Measurements from ENCODE around the gene CAV1. TPM values are rescaled to one million over a fixed set of nuclear protein-coding genes. Genes with fewer than 3 reads are reported as not detected.

The CAV1 gene
- total and polyA plus RNA-seq, 2 of the 13 experiments (the other 11 are each of a cell fraction or from before 2014, with no cell fraction given): 0.40 TPM; not detected in 1

DNA sequence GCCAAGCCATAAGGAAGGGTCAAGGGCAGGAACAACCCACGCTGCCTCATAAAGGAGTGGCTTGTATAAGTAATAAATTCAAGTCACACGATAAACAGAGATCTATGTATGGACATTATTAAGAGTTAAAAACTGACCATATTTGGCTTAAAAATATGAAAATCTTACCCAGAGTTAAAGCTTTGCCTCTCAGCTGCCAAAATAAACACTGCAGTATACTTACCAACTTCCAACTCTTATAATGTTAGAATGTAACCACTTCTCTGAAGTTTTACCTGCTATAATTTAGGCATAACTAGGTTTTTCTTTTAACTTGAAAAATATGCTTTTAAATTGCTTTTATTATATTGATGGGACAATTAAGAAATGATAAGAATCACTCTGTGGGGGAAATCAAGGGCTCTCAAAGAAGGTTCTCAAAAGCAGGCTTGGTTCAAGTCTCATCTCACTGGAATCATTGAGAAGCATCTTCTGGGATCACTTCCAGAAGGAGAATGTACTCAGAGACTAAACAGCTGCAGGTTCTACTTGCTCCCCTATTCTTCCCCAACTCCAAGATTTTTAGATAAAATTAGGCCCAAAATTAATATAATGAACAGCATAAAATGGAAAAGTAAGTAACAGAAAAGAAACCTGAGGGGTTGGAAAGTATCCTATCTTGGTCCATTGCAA, 41.4 kb upstream of the CAV1 start:
- no peak overlapping the region for H3K27ac ChIP-seq (ENCODE audit: extremely low read length, insufficient read depth, low read length)
- no TSS peak for BruUV-seq (replicated peaks)
- ChIA-PET CTCF (ENCODE audit: low intra/inter-chr PET ratio, low total read pairs) (no interaction called here), POLR2A (no interaction called here)
- H4K20me1 ChIP-seq (ENCODE audit: insufficient read depth, low read length): no peaks in the 10 kb centered on the region
- 48% methylated on average over 2 of the region's 2 CpGs for WGBS (ENCODE audit: low lambda C conversion rate)
- in situ Hi-C loops (cut with HindIII; ENCODE audit: extremely low pct_ligation_motif_present, low pct_unique_long_range_greater_than_20kb): no loop called here
- no peaks in the 10 kb centered on the region for H3K79me2 ChIP-seq (ENCODE audit: insufficient read depth, low read length)
- H3K4me1 ChIP-seq (ENCODE audit: insufficient read depth, low read length): no peaks in the 10 kb centered on the region
- H3K4me3 ChIP-seq (replicated peaks in 1 of 3; ENCODE audit: insufficient read depth in 1 of 3, low read depth in 2 of 3, low read length in 3 of 3): no peak overlapping the region
- H3K27me3 ChIP-seq (ENCODE audit: control insufficient read depth in 1 of 2, insufficient read depth in 2 of 2, low read length in 2 of 2): no peaks in the 10 kb centered on the region
- H3K9ac ChIP-seq (ENCODE audit: insufficient read depth, low read depth, low read length): no peak overlapping the region
- no peaks in the 10 kb centered on the region for H3K9me3 ChIP-seq (ENCODE audit: low read length)
- no peak for DNase-seq (ENCODE audit: low spot score)
- no peak overlapping the region for H2AFZ ChIP-seq (ENCODE audit: low read length)
- no peak overlapping the region for H3K4me2 ChIP-seq (ENCODE audit: low read depth, low read length)
- FAIRE-seq: no peak
- ATAC-seq: no peak
- intact Hi-C loops (cut with micrococcal nuclease; ENCODE audit: unreplicated experiment): no loop called here
- H3K36me3 ChIP-seq (replicated peaks in 1 of 2; ENCODE audit: control insufficient read depth in 1 of 2, insufficient read depth in 2 of 2, low read length in 2 of 2): no peaks in the 10 kb centered on the region
- TF ChIP-seq KAT8 (CRISPR knock-in tag; IDR thresholded peaks at IDR 0.05): no peak
- TF ChIP-seq ZNF83 (CRISPR knock-in tag; IDR thresholded peaks at IDR 0.05; ENCODE audit: borderline replicate concordance): no peak
- TF ChIP-seq FOXO1 (CRISPR knock-in tag; IDR thresholded peaks at IDR 0.05): no peak
- TF ChIP-seq, protein P1, sequence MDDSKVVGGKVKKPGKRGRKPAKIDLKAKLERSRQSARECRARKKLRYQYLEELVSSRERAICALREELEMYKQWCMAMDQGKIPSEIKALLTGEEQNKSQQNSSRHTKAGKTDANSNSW (CRISPR knock-in tag; IDR thresholded peaks at IDR 0.05; ENCODE audit: borderline replicate concordance): no peak
- TF ChIP-seq ZNF546 (CRISPR knock-in tag; conservative IDR thresholded peaks at IDR 0.05): no peak
- no peak for TF ChIP-seq EHMT2 (IDR thresholded peaks at IDR 0.05; ENCODE audit: borderline replicate concordance, low read depth, low read length)
- TF ChIP-seq HIVEP1 (CRISPR knock-in tag; IDR thresholded peaks at IDR 0.05): no peak
- TF ChIP-seq, protein P2, sequence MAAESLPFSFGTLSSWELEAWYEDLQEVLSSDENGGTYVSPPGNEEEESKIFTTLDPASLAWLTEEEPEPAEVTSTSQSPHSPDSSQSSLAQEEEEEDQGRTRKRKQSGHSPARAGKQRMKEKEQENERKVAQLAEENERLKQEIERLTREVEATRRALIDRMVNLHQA (CRISPR knock-in tag; IDR thresholded peaks at IDR 0.05): no peak
- TF ChIP-seq, protein P3, sequence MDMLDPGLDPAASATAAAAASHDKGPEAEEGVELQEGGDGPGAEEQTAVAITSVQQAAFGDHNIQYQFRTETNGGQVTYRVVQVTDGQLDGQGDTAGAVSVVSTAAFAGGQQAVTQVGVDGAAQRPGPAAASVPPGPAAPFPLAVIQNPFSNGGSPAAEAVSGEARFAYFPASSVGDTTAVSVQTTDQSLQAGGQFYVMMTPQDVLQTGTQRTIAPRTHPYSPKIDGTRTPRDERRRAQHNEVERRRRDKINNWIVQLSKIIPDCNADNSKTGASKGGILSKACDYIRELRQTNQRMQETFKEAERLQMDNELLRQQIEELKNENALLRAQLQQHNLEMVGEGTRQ (IDR thresholded peaks at IDR 0.05; ENCODE audit: low read depth, low read length): no peak
- TF ChIP-seq, protein P3 (CRISPR knock-in tag; IDR thresholded peaks at IDR 0.05; ENCODE audit: borderline replicate concordance): no peak
- TF ChIP-seq ARID2 (CRISPR knock-in tag; IDR thresholded peaks at IDR 0.05; ENCODE audit: borderline replicate concordance): no peak
- TF ChIP-seq, protein P4, sequence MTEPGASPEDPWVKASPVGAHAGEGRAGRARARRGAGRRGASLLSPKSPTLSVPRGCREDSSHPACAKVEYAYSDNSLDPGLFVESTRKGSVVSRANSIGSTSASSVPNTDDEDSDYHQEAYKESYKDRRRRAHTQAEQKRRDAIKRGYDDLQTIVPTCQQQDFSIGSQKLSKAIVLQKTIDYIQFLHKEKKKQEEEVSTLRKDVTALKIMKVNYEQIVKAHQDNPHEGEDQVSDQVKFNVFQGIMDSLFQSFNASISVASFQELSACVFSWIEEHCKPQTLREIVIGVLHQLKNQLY (CRISPR knock-in tag; IDR thresholded peaks at IDR 0.05): no peak
- TF ChIP-seq, protein P5, sequence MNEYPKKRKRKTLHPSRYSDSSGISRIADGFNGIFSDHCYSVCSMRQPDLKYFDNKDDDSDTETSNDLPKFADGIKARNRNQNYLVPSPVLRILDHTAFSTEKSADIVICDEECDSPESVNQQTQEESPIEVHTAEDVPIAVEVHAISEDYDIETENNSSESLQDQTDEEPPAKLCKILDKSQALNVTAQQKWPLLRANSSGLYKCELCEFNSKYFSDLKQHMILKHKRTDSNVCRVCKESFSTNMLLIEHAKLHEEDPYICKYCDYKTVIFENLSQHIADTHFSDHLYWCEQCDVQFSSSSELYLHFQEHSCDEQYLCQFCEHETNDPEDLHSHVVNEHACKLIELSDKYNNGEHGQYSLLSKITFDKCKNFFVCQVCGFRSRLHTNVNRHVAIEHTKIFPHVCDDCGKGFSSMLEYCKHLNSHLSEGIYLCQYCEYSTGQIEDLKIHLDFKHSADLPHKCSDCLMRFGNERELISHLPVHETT (CRISPR knock-in tag; conservative IDR thresholded peaks at IDR 0.05): no peak
- TF ChIP-seq, protein P6, sequence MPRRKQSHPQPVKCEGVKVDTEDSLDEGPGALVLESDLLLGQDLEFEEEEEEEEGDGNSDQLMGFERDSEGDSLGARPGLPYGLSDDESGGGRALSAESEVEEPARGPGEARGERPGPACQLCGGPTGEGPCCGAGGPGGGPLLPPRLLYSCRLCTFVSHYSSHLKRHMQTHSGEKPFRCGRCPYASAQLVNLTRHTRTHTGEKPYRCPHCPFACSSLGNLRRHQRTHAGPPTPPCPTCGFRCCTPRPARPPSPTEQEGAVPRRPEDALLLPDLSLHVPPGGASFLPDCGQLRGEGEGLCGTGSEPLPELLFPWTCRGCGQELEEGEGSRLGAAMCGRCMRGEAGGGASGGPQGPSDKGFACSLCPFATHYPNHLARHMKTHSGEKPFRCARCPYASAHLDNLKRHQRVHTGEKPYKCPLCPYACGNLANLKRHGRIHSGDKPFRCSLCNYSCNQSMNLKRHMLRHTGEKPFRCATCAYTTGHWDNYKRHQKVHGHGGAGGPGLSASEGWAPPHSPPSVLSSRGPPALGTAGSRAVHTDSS (CRISPR knock-in tag; conservative IDR thresholded peaks at IDR 0.05): no peak

All from HepG2 (cell line).